A549 (cell line): ENCODE results near the gene DYRK4. TPM values are rescaled to one million over a fixed set of nuclear protein-coding genes. Genes with fewer than 3 reads are reported as not detected.

Experiments
- ATAC-seq, 2 experiments: fragments of 200-7000 bp in 1 of 2; fragments of >200 bp in 1 of 2; cut with Nextera tagmentation in 1 of 2; cut with Tn5 transposase in 1 of 2; 3 replicates each; pipeline versions ENCODE4 v1.8.0 to v1.9.1; 2018 to 2020; ENCODE audit warnings: mild to moderate bottlenecking in 1 of 2, moderate library complexity in 1 of 2
- CTCF ChIA-PET: fragments of 300-600 bp; sonication (Branson Sonifier 250); formaldehyde crosslinking; extraction: SDS; loops from one replicate; lab custom pipeline; 2021; ENCODE audit warnings: antibody characterized with exemption, inconsistent platforms; lab: Yijun Ruan, JAX
- POLR2A ChIA-PET: fragments of 350-600 bp; formaldehyde crosslinking; extraction: SDS; loops from one replicate; lab custom pipeline; 2021; ENCODE audit warnings: antibody characterized with exemption, inconsistent platforms; lab: Yijun Ruan, JAX
- DNase-seq, 2 experiments: peaks; one replicate each; pipeline versions ENCODE4 v3.0.0 to v3.0.0-alpha.2; 2011 to 2016; ENCODE audit warnings: low read depth in 1 of 2, low spot score in 1 of 2
- FAIRE-seq: peaks from 2 replicates; lab custom pipeline; 2011; peaks lifted over from hg19 to GRCh38; lab: Jason Lieb, UNC
- H3K27ac ChIP-seq, 2 experiments: fragments of >200 bp; sonication (Bioruptor Twin); formaldehyde crosslinking; 3 replicates each; pipeline ENCODE4 v1.5.1; 2016 to 2017
- H3K4me1 ChIP-seq: fragments of >200 bp; sonication (Bioruptor Twin); formaldehyde crosslinking; 3 replicates; pipeline ENCODE4 v1.6.1; 2016
- H3K4me2 ChIP-seq: fragments of >200 bp; sonication (Bioruptor Twin); formaldehyde crosslinking; 3 replicates; pipeline ENCODE4 v1.6.1; 2016
- H3K4me3 ChIP-seq: fragments of >200 bp; sonication (Bioruptor Twin); formaldehyde crosslinking; 3 replicates; pipeline ENCODE4 v1.5.1; 2016
- H3K9me3 ChIP-seq: fragments of >200 bp; sonication (Bioruptor Twin); formaldehyde crosslinking; 3 replicates; pipeline ENCODE4 v1.6.1; 2016
- CEBPB ChIP-seq, 2 experiments: fragments of >200 bp in 1 of 2; sonication (Bioruptor Twin) in 1 of 2; formaldehyde crosslinking in 1 of 2; IDR thresholded peaks; 2 replicates each; pipeline ENCODE4 v1.6.1; 2012 to 2016
- CHD2 ChIP-seq: fragments of 150-350 bp; IDR thresholded peaks from 2 replicates; pipeline ENCODE4 v1.6.1; 2014; ENCODE audit warnings: low read length; ENCODE audit not compliant: partially characterized antibody
- ESRRA ChIP-seq: fragments of 150-350 bp; IDR thresholded peaks from 2 replicates; pipeline ENCODE4 v1.6.1; 2014; ENCODE audit warnings: mild to moderate bottlenecking, low read length, borderline replicate concordance
- FOSL2 ChIP-seq, 2 experiments: fragments of 450-650 bp in 1 of 2; fragments of >200 bp in 1 of 2; sonication (Bioruptor Twin) in 1 of 2; formaldehyde crosslinking; IDR thresholded peaks; 2 replicates each; pipeline versions ENCODE4 v1.5.0 to v1.6.1; 2016 to 2020; ENCODE audit warnings: mild to moderate bottlenecking in 1 of 2, moderate library complexity in 1 of 2
- HDAC2 ChIP-seq: fragments of 200-600 bp; sonication (generic); IDR thresholded peaks from 2 replicates; pipeline ENCODE4 v1.6.1; 2016
- HOXB5 ChIP-seq: fragments of 250-450 bp; sonication (Bioruptor Pico); IDR thresholded peaks from 2 replicates; pipeline ENCODE4 v1.5.0; 2020; ENCODE audit warnings: mild to moderate bottlenecking, moderate library complexity
- KDM5A ChIP-seq: fragments of 200-600 bp; sonication (generic); IDR thresholded peaks from 2 replicates; pipeline ENCODE4 v1.6.1; 2016; ENCODE audit warnings: antibody characterized with exemption, mild to moderate bottlenecking
- MAFK ChIP-seq: fragments of 450-650 bp; IDR thresholded peaks from 2 replicates; pipeline ENCODE4 v1.6.1; 2014; ENCODE audit not compliant: partially characterized antibody
- NFE2L2 ChIP-seq: fragments of 150-350 bp; conservative IDR thresholded peaks from 2 replicates; pipeline ENCODE4 v1.6.1; 2014; ENCODE audit warnings: low read length
- PHF8 ChIP-seq: fragments of 200-600 bp; sonication (generic); IDR thresholded peaks from 2 replicates; pipeline ENCODE4 v1.6.1; 2016; ENCODE audit warnings: low read depth, mild to moderate bottlenecking, antibody characterized with exemption, moderate library complexity, borderline replicate concordance
- RAD21 ChIP-seq, 2 experiments: fragments of >200 bp in 1 of 2; sonication (Bioruptor Twin) in 1 of 2; formaldehyde crosslinking in 1 of 2; IDR thresholded peaks in 1 of 2; conservative IDR thresholded peaks in 1 of 2; 2 replicates in 1 of 2; 3 replicates in 1 of 2; pipeline ENCODE4 v1.6.1; 2012 to 2018; ENCODE audit warnings: inconsistent platforms in 1 of 2
- ZFP36 ChIP-seq: fragments of 450-650 bp; IDR thresholded peaks from 2 replicates; pipeline ENCODE4 v1.6.1; 2014; ENCODE audit warnings: borderline replicate concordance; ENCODE audit not compliant: partially characterized antibody
- WGBS: methylation state at CpG from one replicate; pipeline ENCODE4 v1.1.6; 2017; ENCODE audit errors: missing lambda C conversion rate; 5-methylcytosine and 5-hydroxymethylcytosine counted together
- polyA plus RNA-seq, 4 experiments: library from polyadenylated mRNA; depleted of rRNA in 3 of 4; stranded (reverse); fragments of >200 nt; fragmentation: RNase III in 1 of 4; extraction: RNeasy Plus Mini Kit Qiagen cat#74134 plus additional on column Dnase treatment in 1 of 4; gene quantifications; 2 replicates in 3 of 4; 3 replicates in 1 of 4; pipeline ENCODE4 v1.2.3, GENCODE V29; 2011 to 2017
- TF ChIP-seq, protein P1 (sequence below): fragments of >200 bp; sonication (Bioruptor Twin); formaldehyde crosslinking; IDR thresholded peaks from 3 replicates; pipeline ENCODE4 v1.5.1; 2016
- TF ChIP-seq, protein P2 (sequence below): fragments of >200 bp; sonication (Bioruptor Twin); formaldehyde crosslinking; IDR thresholded peaks from 3 replicates; pipeline ENCODE4 v1.6.1; 2016
- TF ChIP-seq, protein P3 (sequence below): fragments of >200 bp; sonication (Bioruptor Twin); formaldehyde crosslinking; IDR thresholded peaks from 2 replicates; pipeline ENCODE4 v1.6.1; 2016
- TF ChIP-seq, protein P4 (sequence below): fragments of 250-450 bp; sonication (Bioruptor Pico); IDR thresholded peaks from 2 replicates; pipeline ENCODE4 v1.5.0; 2020; ENCODE audit warnings: low read depth, mild to moderate bottlenecking, moderate library complexity
- TF ChIP-seq, protein P5 (sequence below): IDR thresholded peaks from 2 replicates; pipeline ENCODE4 v1.6.1; 2012
- TF ChIP-seq, protein P6 (sequence below): fragments of 250-450 bp; sonication (Bioruptor Pico); IDR thresholded peaks from 2 replicates; pipeline ENCODE4 v1.5.0; 2021; ENCODE audit warnings: mild to moderate bottlenecking, moderate library complexity, borderline replicate concordance
- TF ChIP-seq, protein P7 (sequence below): fragments of 150-350 bp; IDR thresholded peaks from 2 replicates; pipeline ENCODE4 v1.6.1; 2014; ENCODE audit warnings: low read depth, mild to moderate bottlenecking, low read length

The DYRK4 gene
- polyA plus RNA-seq, 2 of the 4 experiments (the other 2 are of a cell fraction): 40.3 to 84.5 TPM

DNA sequence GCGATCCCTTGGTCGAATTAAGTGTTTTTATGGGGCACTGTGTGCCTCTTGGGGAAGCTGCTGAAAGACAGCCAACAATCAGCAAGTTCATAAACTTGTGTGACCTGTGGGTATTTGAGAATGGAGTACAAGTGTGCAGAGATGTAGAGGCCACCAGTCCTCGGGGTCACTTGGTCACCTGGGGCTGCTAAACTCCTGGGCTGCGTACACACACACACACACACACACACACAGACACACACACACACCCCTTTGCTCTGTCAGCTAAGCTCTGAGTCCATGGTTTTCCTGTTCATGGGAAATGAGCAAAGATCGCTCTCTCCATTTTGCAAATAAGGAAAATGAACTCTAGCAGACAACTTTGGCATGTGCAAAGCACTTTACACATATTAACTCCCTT lies 24.5 kb downstream of the DYRK4 start (continued):
- TF ChIP-seq, protein P1, sequence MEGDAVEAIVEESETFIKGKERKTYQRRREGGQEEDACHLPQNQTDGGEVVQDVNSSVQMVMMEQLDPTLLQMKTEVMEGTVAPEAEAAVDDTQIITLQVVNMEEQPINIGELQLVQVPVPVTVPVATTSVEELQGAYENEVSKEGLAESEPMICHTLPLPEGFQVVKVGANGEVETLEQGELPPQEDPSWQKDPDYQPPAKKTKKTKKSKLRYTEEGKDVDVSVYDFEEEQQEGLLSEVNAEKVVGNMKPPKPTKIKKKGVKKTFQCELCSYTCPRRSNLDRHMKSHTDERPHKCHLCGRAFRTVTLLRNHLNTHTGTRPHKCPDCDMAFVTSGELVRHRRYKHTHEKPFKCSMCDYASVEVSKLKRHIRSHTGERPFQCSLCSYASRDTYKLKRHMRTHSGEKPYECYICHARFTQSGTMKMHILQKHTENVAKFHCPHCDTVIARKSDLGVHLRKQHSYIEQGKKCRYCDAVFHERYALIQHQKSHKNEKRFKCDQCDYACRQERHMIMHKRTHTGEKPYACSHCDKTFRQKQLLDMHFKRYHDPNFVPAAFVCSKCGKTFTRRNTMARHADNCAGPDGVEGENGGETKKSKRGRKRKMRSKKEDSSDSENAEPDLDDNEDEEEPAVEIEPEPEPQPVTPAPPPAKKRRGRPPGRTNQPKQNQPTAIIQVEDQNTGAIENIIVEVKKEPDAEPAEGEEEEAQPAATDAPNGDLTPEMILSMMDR: no peak
- TF ChIP-seq, protein P2, sequence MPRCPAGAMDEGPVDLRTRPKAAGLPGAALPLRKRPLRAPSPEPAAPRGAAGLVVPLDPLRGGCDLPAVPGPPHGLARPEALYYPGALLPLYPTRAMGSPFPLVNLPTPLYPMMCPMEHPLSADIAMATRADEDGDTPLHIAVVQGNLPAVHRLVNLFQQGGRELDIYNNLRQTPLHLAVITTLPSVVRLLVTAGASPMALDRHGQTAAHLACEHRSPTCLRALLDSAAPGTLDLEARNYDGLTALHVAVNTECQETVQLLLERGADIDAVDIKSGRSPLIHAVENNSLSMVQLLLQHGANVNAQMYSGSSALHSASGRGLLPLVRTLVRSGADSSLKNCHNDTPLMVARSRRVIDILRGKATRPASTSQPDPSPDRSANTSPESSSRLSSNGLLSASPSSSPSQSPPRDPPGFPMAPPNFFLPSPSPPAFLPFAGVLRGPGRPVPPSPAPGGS: no peak
- TF ChIP-seq CHD2 (no peak), RAD21 (conservative IDR thresholded peaks at IDR 0.05 in 1 of 2, IDR thresholded peaks at IDR 0.05 in 1 of 2) (no peak)
- TF ChIP-seq, protein P3, sequence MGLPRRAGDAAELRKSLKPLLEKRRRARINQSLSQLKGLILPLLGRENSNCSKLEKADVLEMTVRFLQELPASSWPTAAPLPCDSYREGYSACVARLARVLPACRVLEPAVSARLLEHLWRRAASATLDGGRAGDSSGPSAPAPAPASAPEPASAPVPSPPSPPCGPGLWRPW: no peak
- TF ChIP-seq, all 56 proteins: peak for 0

DNA sequence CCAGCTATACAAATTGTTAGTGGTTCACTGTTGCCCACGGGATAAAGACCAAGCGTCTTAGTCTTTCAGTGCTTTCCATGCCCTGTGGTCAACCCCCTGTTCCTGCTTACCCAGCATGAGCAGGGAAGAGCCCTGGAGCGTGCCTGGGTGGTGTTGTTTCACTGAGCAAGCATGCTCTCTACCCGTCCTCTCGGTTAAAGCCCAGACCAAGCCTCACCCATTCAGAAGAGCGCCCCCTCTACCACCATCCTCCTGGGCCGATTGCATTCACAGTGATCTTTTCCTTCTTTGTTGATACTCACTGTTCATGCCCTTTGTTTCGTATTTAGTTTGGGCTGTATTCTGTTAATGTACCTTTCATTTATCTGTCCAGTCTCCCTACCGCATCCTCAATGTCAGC lies 25.1 kb downstream of the DYRK4 start:
- DNase-seq: no peak
- no peaks in the 10 kb centered on the region for H3K9me3 ChIP-seq
- WGBS: 26% methylated on average over 9 of the region's 9 CpGs
- no peak for FAIRE-seq
- H3K4me2 ChIP-seq: no peak overlapping the region
- H3K27ac ChIP-seq: no peak overlapping the region
- POLR2A ChIA-PET: no interaction called here
- ATAC-seq: peak in 1 of 2 experiments; percentile 66; a peak in 3 of 6 replicates
- CTCF ChIA-PET: interaction anchor here (0.5 to 8.5 kb wide), 4 partner anchors 13 to 670 kb away, joined by 3 to 62 read pairs (median 4); no protein-coding TSS in a partner anchor
- no peak overlapping the region for H3K4me3 ChIP-seq
- TF ChIP-seq HDAC2 (no peak), MAFK (no peak), PHF8 (no peak), FOSL2 (IDR thresholded peaks at IDR 0.05) (no peak), FOSL2 (CRISPR knock-in tag; IDR thresholded peaks at IDR 0.05) (no peak), NFE2L2 (no peak)
- TF ChIP-seq, protein P4, sequence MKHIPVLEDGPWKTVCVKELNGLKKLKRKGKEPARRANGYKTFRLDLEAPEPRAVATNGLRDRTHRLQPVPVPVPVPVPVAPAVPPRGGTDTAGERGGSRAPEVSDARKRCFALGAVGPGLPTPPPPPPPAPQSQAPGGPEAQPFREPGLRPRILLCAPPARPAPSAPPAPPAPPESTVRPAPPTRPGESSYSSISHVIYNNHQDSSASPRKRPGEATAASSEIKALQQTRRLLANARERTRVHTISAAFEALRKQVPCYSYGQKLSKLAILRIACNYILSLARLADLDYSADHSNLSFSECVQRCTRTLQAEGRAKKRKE (CRISPR knock-in tag): no peak
- TF ChIP-seq, protein P5, sequence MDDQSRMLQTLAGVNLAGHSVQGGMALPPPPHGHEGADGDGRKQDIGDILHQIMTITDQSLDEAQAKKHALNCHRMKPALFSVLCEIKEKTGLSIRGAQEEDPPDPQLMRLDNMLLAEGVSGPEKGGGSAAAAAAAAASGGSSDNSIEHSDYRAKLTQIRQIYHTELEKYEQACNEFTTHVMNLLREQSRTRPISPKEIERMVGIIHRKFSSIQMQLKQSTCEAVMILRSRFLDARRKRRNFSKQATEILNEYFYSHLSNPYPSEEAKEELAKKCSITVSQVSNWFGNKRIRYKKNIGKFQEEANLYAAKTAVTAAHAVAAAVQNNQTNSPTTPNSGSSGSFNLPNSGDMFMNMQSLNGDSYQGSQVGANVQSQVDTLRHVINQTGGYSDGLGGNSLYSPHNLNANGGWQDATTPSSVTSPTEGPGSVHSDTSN: no peak
- TF ChIP-seq, all 56 proteins: peak for 0
- H3K4me1 ChIP-seq: no peaks in the 10 kb centered on the region

DNA sequence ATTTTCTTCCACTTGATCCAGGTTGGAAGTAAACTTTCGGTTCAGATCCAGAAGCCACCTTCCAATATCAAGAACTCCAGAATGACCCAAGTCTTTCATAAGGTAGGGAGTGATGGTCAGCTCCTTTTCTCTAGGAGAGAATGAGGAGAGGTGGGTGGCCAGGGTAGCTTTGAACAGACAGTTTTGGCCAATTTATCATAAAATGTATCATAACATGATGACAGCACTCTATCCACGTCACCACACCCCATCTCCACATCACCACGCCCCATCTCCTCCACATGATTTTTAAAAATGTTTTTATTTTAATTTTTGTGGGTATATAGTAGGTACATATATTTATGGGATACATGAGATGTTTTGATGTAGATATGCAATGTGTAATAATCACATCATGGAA lies 26.9 kb downstream of the DYRK4 start:
- Histone ChIP-seq H3K27ac (no peak overlapping the region), H3K4me2 (no peak overlapping the region)
- CTCF ChIA-PET: interaction anchor here (0.6 to 8.5 kb wide), 3 partner anchors 9 to 317 kb away, joined by 4 to 62 read pairs (median 4); no protein-coding TSS in a partner anchor
- no peak for TF ChIP-seq HDAC2
- no peak for TF ChIP-seq ESRRA
- no peak for TF ChIP-seq ZFP36
- TF ChIP-seq, protein P6, sequence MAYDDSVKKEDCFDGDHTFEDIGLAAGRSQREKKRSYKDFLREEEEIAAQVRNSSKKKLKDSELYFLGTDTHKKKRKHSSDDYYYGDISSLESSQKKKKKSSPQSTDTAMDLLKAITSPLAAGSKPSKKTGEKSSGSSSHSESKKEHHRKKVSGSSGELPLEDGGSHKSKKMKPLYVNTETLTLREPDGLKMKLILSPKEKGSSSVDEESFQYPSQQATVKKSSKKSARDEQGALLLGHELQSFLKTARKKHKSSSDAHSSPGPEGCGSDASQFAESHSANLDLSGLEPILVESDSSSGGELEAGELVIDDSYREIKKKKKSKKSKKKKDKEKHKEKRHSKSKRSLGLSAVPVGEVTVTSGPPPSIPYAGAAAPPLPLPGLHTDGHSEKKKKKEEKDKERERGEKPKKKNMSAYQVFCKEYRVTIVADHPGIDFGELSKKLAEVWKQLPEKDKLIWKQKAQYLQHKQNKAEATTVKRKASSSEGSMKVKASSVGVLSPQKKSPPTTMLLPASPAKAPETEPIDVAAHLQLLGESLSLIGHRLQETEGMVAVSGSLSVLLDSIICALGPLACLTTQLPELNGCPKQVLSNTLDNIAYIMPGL: no peak
- TF ChIP-seq, protein P1: no peak
- TF ChIP-seq, protein P7, sequence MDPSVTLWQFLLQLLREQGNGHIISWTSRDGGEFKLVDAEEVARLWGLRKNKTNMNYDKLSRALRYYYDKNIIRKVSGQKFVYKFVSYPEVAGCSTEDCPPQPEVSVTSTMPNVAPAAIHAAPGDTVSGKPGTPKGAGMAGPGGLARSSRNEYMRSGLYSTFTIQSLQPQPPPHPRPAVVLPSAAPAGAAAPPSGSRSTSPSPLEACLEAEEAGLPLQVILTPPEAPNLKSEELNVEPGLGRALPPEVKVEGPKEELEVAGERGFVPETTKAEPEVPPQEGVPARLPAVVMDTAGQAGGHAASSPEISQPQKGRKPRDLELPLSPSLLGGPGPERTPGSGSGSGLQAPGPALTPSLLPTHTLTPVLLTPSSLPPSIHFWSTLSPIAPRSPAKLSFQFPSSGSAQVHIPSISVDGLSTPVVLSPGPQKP: no peak
- no peak for TF ChIP-seq HOXB5 (CRISPR knock-in tag)
- no peak for TF ChIP-seq CEBPB (IDR thresholded peaks at IDR 0.05)
- TF ChIP-seq KDM5A: no peak
- TF ChIP-seq, all 56 proteins: peak for 0
- ATAC-seq: no peak
- POLR2A ChIA-PET: no interaction called here
- 36% methylated on average over 3 of the region's 3 CpGs for WGBS
- no peak for FAIRE-seq
- H3K4me1 ChIP-seq: no peaks in the 10 kb centered on the region
- H3K4me3 ChIP-seq: no peak overlapping the region
- no peak for DNase-seq
- H3K9me3 ChIP-seq: no peaks in the 10 kb centered on the region
